Cerebellar nuclear complex (tissue), 1 donor: ENCODE measurements around the gene PHF21B.

ENCODE experiments used
- DNase-seq, 2 experiments: peaks; one replicate each; lab custom pipeline; 2025; lab: John Stamatoyannopoulos, UW

PHF21B gene

GRCh38 chr22:44990328-44990727, 19.5 kb downstream of the PHF21B start:
- DNase-seq: no peak

- DNase-seq: no peak
Measured at GRCh38 chr22:44988671-44989070, 21.1 kb downstream of the PHF21B start.

- no peak for DNase-seq
Measured at GRCh38 chr22:44986926-44987325, 22.9 kb downstream of the PHF21B start.

- no peak for DNase-seq
Measured at GRCh38 chr22:44985906-44986527, 23.8 kb downstream of the PHF21B start.

GRCh38 chr22:44983878-44984482, 25.8 kb downstream of the PHF21B start:
- no peak for DNase-seq

- no peak for DNase-seq
Measured at GRCh38 chr22:44982445-44982844, 27.4 kb downstream of the PHF21B start.

- no peak for DNase-seq
Measured at GRCh38 chr22:44981857-44982256, 27.9 kb downstream of the PHF21B start.

- DNase-seq: no peak
Measured at GRCh38 chr22:44979154-44979553, 30.7 kb downstream of the PHF21B start.

- DNase-seq: no peak
Measured at GRCh38 chr22:44975427-44976262, 34.2 kb downstream of the PHF21B start.

GRCh38 chr22:44974454-44974853, 35.4 kb downstream of the PHF21B start:
- no peak for DNase-seq

- no peak for DNase-seq
Measured at GRCh38 chr22:44973829-44974228, 36.0 kb downstream of the PHF21B start.

- DNase-seq: no peak
Measured at GRCh38 chr22:44972363-44973083, 37.3 kb downstream of the PHF21B start.

- DNase-seq: no peak
Measured at GRCh38 chr22:44971651-44972362, 38.0 kb downstream of the PHF21B start.

GRCh38 chr22:44970291-44970690, 39.5 kb downstream of the PHF21B start:
- no peak for DNase-seq

- DNase-seq: no peak
Measured at GRCh38 chr22:44969817-44970216, 40.0 kb downstream of the PHF21B start.

- DNase-seq: no peak
Measured at GRCh38 chr22:44968736-44969135, 41.1 kb downstream of the PHF21B start.

GRCh38 chr22:44965171-44965570, 44.6 kb downstream of the PHF21B start:
- no peak for DNase-seq

GRCh38 chr22:44964722-44965078, 45.1 kb downstream of the PHF21B start:
- no peak for DNase-seq

GRCh38 chr22:44963832-44964721, 45.7 kb downstream of the PHF21B start:
- no peak for DNase-seq

- no peak for DNase-seq
Measured at GRCh38 chr22:44962741-44963454, 46.9 kb downstream of the PHF21B start.
